Activated naive CD8-positive, alpha-beta T cell treated with anti-CD3 and anti-CD28 coated beads for 36 hours (primary cell): ENCODE measurements around the gene EBLN2. TPM values are rescaled to one million over a fixed set of nuclear protein-coding genes. Genes with fewer than 3 reads are reported as not detected.
A peak's percentile ranks its signal among the peaks of the same experiment; 100 is the strongest.

Source experiments
- DNase-seq: peaks from one replicate; pipeline ENCODE4 v3.0.0; 2021
- H3K27ac Mint-ChIP-seq: one replicate; pipeline ENCODE4 v1.8.0; 2022; ENCODE audit warnings: mild to moderate bottlenecking, moderate library complexity, mixed read lengths
- H3K27me3 Mint-ChIP-seq: one replicate; pipeline ENCODE4 v1.8.0; 2022; ENCODE audit warnings: mild to moderate bottlenecking, mixed read lengths
- H3K36me3 Mint-ChIP-seq: one replicate; pipeline ENCODE4 v1.8.0; 2021; ENCODE audit warnings: mild to moderate bottlenecking, mixed read lengths
- H3K4me1 Mint-ChIP-seq: one replicate; pipeline ENCODE4 v1.8.0; 2021; ENCODE audit warnings: mixed read lengths
- H3K4me3 Mint-ChIP-seq: one replicate; pipeline ENCODE4 v1.8.0; 2022; ENCODE audit warnings: mild to moderate bottlenecking, moderate library complexity, mixed read lengths
- H3K9me3 Mint-ChIP-seq: one replicate; pipeline ENCODE4 v1.8.0; 2022; ENCODE audit warnings: mixed read lengths
- total RNA-seq, 2 experiments: library from RNA; stranded (reverse); gene quantifications; one replicate each; pipeline ENCODE4 v1.2.3, GENCODE V29; 2021

The EBLN2 gene
- total RNA-seq, 2 experiments from 2014 or later = 3.5 to 3.6 TPM

DNA sequence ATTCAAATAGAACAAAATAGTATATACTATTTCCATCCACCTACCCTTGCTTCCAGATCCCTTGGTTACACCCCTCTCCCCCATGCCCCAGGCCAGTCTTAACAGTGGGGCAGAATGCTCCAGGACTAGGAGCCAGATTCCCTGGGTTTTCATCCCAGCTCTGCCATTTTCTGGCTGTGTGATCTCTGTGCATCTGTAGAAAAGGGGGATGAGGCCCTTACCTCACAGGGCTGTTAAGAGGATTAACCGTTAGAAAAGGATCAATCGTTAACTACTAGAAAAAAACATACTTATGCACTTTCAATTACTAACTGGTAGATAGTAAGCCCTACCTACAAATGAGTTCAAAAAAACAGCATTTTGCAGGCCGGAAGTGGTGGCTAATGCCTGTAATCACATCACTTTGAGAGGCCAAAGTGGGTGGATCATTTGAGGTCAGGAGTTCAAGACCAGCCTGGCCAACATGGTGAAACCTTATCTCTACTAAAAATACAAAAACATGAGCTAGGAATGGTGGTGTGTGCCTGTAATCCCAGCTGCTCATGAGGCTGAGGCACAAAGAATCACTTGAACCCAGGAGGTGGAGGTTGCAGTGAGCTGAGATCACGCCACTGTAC, 11.7 kb downstream of the EBLN2 start:
- no peaks in the 10 kb centered on the region for H3K9me3 Mint-ChIP-seq
- peaks cover 30% of the 10 kb centered on the region for H3K4me1 Mint-ChIP-seq
- no peak overlapping the region for H3K27ac Mint-ChIP-seq

DNA sequence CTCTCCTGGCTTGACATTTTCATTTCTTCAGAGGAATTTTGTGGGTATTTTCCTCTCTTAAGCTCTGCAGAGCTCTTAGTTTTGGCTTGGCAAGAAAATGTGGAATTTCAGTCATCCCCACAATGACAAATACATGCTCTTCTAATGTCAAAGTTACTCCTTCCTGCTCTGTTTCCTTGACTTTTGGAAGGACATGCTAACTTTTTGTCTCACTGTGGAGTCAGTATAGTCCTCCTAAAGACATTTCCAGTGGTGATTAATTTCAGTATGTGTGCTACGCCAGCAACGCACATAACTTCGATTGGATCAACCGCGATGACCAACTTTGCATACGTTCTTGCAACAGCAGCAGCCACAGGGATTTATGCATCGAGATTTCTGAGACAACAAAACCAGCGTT, 13.3 kb downstream of the EBLN2 start:
- Mint-ChIP-seq H3K4me3 (no peak overlapping the region), H3K36me3 (no peaks in the 10 kb centered on the region), H3K27ac (no peak overlapping the region), H3K27me3 (no peaks in the 10 kb centered on the region), H3K9me3 (no peaks in the 10 kb centered on the region), H3K4me1 (peaks cover 30% of the 10 kb centered on the region)
- DNase-seq = no peak

More for the DNA sequence above, 11.7 kb downstream of the EBLN2 start:
- Mint-ChIP-seq H3K27me3 (no peaks in the 10 kb centered on the region), H3K4me3 (no peak overlapping the region), H3K36me3 (no peaks in the 10 kb centered on the region)
- no peak for DNase-seq

DNA sequence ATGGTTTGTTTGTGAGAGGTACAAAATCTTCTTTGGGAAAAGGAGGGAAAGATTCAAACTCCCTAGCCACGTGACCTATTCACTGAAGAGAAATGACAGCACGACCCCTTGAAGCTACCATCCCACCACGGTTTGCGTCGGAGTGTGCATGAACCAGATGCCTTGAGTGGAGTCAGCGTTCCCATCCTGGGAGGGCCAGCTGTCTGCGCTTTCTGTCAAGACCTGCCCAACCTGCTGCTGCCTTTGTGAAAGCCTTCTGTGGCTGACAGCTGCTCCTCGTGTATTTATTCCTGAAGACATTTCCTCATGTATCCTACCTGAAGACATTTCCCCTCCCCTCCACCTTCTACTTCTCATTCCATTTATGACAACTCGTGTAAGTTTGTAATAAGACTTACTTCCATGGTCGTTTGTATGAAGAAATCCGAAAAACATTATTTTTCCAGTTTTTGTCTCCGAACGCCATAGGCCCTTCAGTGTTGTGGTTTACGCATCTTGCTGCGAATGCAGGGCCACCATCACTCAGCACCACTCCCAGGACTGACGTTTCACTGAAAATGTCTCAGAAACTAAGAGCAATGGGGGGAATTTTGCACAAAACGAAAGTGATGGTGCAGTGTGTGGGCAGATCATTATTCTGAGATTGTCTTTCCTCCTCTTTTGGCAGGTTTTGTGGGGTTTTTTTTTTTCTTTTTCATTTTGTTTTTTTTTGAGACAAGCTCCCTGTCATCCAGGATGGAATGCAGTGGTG, 18.9 kb downstream of the EBLN2 start:
- Mint-ChIP-seq H3K27me3 (no peaks in the 10 kb centered on the region), H3K36me3 (no peaks in the 10 kb centered on the region), H3K4me3 (no peak overlapping the region), H3K27ac (no peak overlapping the region), H3K4me1 (peaks cover 2% of the 10 kb centered on the region), H3K9me3 (no peaks in the 10 kb centered on the region)
- DNase-seq = no peak

DNA sequence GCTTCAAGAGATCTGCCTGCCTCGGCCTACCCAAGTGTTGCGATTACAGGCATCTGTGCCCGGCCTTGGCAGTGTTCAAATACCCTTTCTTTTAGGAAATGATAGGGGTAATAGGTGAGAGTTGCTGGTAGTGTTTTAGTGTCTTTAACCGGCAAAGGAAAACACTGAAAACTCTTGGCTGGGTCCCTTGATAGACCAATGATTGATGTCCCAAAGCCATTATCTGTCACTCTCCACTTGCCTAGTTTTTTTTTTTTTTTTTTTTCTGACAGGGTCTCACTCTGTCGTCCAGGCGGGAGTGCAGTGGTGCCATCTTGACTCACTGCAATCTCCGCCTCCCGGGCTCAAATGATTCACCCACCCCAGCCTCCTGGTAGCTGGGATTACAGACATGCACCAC, 19.7 kb downstream of the EBLN2 start:
- no peaks in the 10 kb centered on the region for H3K36me3 Mint-ChIP-seq
- H3K9me3 Mint-ChIP-seq = no peaks in the 10 kb centered on the region
- DNase-seq = no peak
- no peak overlapping the region for H3K27ac Mint-ChIP-seq
- H3K27me3 Mint-ChIP-seq = no peaks in the 10 kb centered on the region
- peaks cover 5% of the 10 kb centered on the region for H3K4me1 Mint-ChIP-seq
- no peak overlapping the region for H3K4me3 Mint-ChIP-seq

DNA sequence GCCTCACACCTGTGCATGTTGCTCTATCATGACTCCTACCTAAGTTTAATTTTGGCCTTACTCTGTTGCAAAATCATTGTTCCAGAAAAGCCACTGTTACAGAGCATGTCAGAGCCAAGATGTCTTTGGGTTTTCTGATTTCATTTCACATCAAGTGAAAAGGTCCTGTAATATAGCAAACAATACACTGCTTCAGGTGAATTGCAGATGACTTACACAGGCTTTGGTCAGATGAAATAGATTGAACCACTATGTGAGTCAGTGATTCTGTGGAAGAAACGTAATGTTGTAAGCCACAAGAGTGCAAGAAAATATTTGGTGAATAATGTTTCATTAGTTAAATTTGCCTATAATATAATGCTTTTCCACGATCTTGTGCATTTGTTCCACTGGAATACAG, 22.7 kb downstream of the EBLN2 start:
- Mint-ChIP-seq H3K4me3 (no peak overlapping the region), H3K36me3 (no peaks in the 10 kb centered on the region), H3K27me3 (no peaks in the 10 kb centered on the region), H3K9me3 (no peaks in the 10 kb centered on the region), H3K27ac (no peak overlapping the region), H3K4me1 (peaks cover 7% of the 10 kb centered on the region)
- no peak for DNase-seq

DNA sequence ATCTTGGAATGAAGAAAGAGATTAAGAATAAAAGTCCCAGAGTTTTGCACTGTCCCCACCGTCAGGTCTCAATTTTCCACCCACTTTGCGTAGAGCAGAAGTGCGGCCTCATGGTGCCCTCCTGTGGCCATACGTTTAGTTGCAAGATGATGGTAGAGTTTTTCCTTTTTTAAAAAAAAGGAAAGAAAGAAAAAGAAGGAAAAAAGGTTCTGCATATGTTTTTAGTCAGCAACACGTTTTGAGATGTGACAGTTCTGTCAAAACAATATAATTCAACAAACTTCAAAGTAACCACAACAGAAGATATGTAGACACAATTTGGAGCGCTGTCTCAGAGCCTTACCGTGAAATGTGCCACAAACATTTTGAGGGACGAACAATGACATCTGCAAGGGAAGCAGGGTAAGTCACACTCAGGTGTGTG, 24.6 kb downstream of the EBLN2 start:
- peaks cover 5% of the 10 kb centered on the region for H3K4me1 Mint-ChIP-seq
- peak; percentile 35 for DNase-seq
- no peak overlapping the region for H3K27ac Mint-ChIP-seq
- H3K9me3 Mint-ChIP-seq = no peaks in the 10 kb centered on the region
- H3K36me3 Mint-ChIP-seq = no peaks in the 10 kb centered on the region
- no peaks in the 10 kb centered on the region for H3K27me3 Mint-ChIP-seq
- H3K4me3 Mint-ChIP-seq = no peak overlapping the region

DNA sequence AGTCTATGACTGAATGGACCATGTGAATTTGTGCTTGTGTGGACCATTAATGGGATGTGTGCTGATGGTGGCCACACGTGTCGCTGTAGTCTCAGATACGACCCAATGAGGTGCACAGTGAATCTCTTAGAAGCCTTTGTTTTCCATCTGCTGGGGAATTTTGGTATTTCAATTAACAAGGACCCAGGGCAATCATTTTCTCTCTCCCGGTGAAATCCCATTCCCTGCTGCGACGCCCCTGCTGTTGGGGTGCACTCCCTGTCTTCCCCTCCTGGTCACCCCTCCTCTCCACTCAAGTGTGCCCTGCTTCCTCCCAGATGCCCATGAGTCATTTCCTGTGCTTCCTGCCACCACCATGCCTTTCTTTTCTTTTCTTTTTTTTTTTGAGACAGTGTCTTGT, 32.7 kb downstream of the EBLN2 start:
- no peak overlapping the region for H3K27ac Mint-ChIP-seq

DNA sequence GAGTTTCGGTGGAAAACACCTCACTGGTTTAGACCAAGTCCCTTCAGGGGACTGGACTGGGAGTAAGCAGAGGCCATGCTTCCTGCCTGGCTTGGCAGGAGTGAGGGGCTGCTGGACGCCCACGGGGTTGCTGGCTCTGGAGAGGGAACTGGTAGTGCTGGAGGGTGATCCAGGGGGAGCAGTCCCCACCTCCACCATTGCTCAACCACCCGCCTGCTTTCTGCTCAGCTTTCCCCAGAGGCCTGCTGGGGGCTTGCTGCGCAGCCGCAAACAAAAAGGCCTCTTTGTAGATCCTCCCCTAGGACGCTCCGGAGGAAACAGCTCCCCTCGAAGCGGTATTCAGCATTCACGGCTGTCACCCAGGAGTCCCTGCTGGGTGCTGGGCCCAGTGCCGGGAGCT, 33.5 kb downstream of the EBLN2 start:
- Mint-ChIP-seq H3K4me3 (no peak overlapping the region), H3K27ac (no peak overlapping the region), H3K36me3 (no peaks in the 10 kb centered on the region), H3K27me3 (peaks cover 4% of the 10 kb centered on the region), H3K9me3 (no peaks in the 10 kb centered on the region), H3K4me1 (peaks cover 3% of the 10 kb centered on the region)
- no peak for DNase-seq

More for the DNA sequence above, 32.7 kb downstream of the EBLN2 start:
- no peaks in the 10 kb centered on the region for H3K36me3 Mint-ChIP-seq
- no peak overlapping the region for H3K4me3 Mint-ChIP-seq
- peaks cover 4% of the 10 kb centered on the region for H3K27me3 Mint-ChIP-seq
- peaks cover 3% of the 10 kb centered on the region for H3K4me1 Mint-ChIP-seq
- DNase-seq = no peak
- no peaks in the 10 kb centered on the region for H3K9me3 Mint-ChIP-seq

DNA sequence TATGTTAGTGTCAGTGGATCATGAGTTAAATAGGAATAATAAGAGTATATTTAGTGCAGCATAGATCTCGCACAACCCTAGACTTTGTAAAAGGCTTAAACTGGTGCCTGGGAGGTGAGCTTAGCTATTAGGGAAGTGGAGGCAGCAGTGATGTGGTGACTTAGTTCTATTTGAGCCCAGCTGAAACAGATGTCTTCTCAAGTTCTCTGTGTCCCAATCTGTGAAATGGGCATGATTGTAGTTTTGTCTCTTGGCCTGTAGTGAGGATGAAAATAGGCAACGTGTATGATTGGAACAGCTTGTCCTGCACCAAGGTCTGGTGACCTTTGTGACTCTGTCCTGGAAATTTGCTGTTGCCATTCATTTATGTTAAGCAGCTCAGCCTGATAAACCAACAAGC, 34.7 kb downstream of the EBLN2 start:
- DNase-seq = no peak
- H3K27me3 Mint-ChIP-seq = peaks cover 4% of the 10 kb centered on the region
- no peak overlapping the region for H3K4me3 Mint-ChIP-seq
- no peaks in the 10 kb centered on the region for H3K9me3 Mint-ChIP-seq
- peaks cover 3% of the 10 kb centered on the region for H3K4me1 Mint-ChIP-seq
- H3K36me3 Mint-ChIP-seq = no peaks in the 10 kb centered on the region
- no peak overlapping the region for H3K27ac Mint-ChIP-seq

DNA sequence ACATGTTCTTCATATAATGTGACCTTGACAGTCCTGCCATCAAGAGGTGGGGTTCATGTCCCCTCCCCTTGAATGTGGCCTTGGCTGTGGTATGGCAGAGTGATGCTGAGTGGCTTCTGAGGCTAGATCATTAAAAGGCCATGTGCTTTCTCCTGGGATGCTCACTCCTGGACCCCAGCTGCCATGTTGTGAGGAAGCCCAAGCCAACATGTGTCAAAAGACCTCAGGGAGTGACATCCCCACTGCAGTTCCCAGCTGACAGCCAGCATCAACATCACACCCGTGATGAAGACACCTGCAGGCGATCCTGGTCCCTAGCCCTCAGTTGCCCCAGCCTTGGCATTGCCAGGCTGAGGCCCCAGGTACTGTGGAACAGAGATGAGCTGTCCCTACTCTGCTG, 36.6 kb downstream of the EBLN2 start:
- Mint-ChIP-seq H3K36me3 (no peaks in the 10 kb centered on the region), H3K27me3 (peaks cover 4% of the 10 kb centered on the region), H3K4me1 (peaks cover 3% of the 10 kb centered on the region), H3K27ac (no peak overlapping the region), H3K9me3 (no peaks in the 10 kb centered on the region), H3K4me3 (no peak overlapping the region)
- no peak for DNase-seq

DNA sequence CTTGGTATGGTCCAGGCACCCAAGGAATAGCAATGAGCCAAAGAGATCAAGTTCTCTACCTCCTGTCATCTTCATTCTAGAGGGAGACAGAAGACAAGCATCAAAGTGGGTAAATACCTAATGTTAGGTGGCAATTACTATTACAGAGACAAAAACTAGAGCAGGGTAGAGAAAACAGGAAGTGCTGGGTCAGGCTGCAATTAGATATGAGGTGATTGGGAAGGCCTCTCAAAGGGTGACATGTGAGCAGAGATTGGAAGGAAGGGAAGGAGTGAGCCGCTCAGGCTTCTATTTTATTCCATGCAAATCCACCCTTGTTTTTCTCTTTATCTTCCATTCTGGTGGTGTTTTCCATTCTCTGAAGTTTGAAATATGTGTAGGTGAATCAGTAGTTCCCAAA, 37.4 kb downstream of the EBLN2 start:
- no peaks in the 10 kb centered on the region for H3K36me3 Mint-ChIP-seq
- H3K27me3 Mint-ChIP-seq = peaks cover 4% of the 10 kb centered on the region
- H3K27ac Mint-ChIP-seq = no peak overlapping the region
- no peak for DNase-seq
- peaks cover 3% of the 10 kb centered on the region for H3K4me1 Mint-ChIP-seq
- H3K4me3 Mint-ChIP-seq = no peak overlapping the region
- H3K9me3 Mint-ChIP-seq = no peaks in the 10 kb centered on the region

DNA sequence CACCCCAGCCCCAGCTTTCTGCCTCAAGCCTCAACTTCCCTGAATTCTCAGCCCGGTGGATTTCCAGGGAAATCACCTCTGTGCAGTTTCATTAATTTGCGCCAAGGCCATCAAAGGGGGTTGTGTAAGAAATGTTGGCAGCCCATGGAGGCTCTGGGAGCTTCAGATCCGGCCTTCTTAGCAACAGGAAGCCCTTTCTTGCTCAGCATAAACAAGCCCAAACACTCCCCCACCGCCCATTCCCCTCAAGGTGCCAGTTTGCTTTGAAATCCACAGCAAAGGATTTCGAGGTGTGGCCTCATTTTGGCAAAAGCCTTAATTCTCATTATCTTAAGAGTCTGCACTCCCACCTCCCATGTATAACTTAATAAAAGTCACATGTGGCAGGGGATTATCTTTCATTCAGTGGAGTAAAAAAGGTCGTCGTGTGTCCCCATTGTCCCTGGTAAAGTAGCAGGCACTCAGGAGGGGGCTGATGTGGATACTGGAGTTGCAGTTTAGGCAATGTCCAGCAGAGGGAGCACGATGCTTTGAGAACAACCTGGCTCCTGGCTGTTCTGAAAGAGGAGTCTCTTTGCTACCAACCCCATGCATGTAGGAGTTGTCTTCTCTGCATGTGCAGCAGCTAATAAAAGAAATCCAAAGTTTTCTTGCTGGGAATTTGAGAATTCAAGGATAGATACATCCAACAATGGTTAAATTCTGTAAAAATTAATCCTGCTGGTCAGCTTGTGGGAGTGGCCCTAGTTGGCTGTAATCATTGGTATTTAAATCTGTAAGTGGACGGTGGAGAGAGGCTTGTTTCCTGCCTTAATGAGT, 39.5 kb downstream of the EBLN2 start:
- Mint-ChIP-seq H3K27ac (no peak overlapping the region), H3K4me1 (no peaks in the 10 kb centered on the region), H3K9me3 (no peaks in the 10 kb centered on the region), H3K27me3 (peaks cover 4% of the 10 kb centered on the region), H3K36me3 (no peaks in the 10 kb centered on the region), H3K4me3 (no peak overlapping the region)
- DNase-seq = peak; percentile 58

DNA sequence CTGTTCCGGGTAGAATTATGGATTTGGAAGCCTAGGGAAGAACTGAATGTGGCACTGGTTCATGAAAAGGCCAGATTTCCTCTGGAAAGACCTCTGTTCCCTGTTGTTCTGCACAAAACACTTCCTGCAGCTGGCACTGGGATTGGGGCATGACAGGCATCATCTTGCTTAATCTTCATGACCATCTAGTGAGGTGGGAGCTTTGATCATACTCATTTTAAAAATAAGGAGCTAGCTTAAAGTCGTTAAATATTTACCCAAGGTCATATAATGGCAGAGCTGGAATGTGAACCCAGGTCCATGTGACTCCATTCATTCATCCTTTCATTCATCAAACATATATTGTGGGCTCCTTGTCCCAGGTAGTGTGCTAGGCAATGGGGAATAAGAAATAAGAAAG, 40.4 kb downstream of the EBLN2 start:
- H3K27ac Mint-ChIP-seq = no peak overlapping the region

DNA sequence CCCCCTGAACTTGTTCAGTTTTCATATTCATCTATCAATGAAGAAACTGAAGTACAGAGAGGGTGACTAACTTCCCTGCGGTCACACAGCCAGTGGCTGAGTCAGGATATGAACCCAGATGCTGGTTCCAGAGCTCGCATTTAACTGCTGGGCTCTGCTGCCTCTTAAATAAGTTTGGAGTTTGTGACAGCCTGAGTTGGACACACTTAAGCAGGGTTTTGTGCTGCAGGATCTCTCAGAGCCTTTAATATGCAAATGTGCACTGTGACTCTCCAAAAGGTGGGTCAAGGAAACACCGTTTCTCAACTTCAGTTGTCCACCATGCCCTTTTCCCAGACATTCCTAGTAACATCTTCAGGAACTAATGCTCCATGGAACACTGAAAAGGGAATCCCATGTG, 45.8 kb downstream of the EBLN2 start:
- no peak overlapping the region for H3K4me3 Mint-ChIP-seq
- no peaks in the 10 kb centered on the region for H3K9me3 Mint-ChIP-seq
- H3K4me1 Mint-ChIP-seq = no peaks in the 10 kb centered on the region
- no peaks in the 10 kb centered on the region for H3K36me3 Mint-ChIP-seq
- H3K27me3 Mint-ChIP-seq = peaks cover 9% of the 10 kb centered on the region
- no peak overlapping the region for H3K27ac Mint-ChIP-seq
- no peak for DNase-seq

More for the DNA sequence above, 40.4 kb downstream of the EBLN2 start:
- Mint-ChIP-seq H3K4me1 (no peaks in the 10 kb centered on the region), H3K9me3 (no peaks in the 10 kb centered on the region), H3K27me3 (peaks cover 4% of the 10 kb centered on the region), H3K4me3 (no peak overlapping the region), H3K36me3 (no peaks in the 10 kb centered on the region)
- no peak for DNase-seq

DNA sequence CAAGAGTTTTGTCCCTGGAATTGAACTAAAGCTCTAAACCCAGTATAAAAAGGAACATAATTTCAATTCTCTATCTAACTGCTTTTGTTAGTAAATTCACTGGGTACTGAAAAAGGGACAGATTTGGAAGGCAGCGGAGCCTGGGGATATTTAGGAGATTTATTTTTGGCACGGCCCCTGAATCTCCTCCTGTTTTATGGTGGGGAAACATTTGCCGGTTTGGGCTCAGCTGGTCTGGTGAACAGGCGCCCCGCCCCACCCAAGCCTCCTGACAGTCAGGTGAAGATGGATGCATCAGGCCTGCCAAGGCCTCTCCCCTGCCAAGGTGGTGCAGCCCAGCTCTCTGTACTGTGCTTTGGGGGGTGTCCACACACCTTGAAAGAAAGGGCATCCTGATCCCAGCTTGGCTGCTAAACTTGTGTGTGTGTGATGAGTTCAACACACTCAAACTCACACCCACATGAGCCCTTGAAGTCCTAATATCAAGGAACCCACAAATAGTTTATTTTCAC, 46.3 kb downstream of the EBLN2 start:
- no peak overlapping the region for H3K4me3 Mint-ChIP-seq
- H3K27me3 Mint-ChIP-seq = peaks cover 9% of the 10 kb centered on the region
- no peak for DNase-seq
- no peaks in the 10 kb centered on the region for H3K9me3 Mint-ChIP-seq
- no peaks in the 10 kb centered on the region for H3K4me1 Mint-ChIP-seq
- H3K36me3 Mint-ChIP-seq = no peaks in the 10 kb centered on the region
- no peak overlapping the region for H3K27ac Mint-ChIP-seq
